Measurements from ENCODE around the gene ZNF587. TPM values are rescaled to one million over a fixed set of nuclear protein-coding genes. Genes with fewer than 3 reads are reported as not detected.

The ZNF587 gene
- total and polyA plus RNA-seq, 2 of the 13 experiments (the other 11 are each of a cell fraction or from before 2014, with no cell fraction given): 8.7 to 17.5 TPM

DNA sequence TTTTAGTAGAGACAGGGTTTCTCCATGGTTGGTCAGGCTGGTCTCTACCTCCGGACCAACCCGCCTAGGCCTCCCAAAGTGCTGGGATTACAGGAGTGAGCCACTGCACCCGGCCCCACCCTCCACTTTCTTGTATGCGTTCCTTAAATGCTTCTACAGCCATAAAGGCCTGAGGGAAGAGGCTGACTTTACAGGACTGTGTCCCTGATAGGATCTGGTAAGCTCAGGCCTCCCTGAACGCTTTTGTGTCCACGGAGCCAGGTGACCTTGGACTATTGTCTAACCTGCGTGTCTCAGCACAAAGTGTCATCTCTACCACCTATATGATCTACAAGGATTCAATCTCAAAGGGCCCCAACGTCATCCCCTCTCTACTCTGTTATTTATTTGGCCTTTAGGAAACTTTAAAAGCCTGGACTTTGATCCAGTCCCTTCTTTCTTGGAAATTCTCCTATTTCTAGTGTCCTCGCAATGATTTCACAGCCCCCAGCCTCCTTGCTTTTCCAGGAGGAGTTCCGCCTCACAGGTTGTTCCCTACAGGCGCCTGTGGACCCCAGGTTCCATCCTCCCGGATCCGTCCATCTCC is 35.6 kb upstream of the ZNF587 start:
- intact Hi-C loops (cut with micrococcal nuclease; ENCODE audit: unreplicated experiment) (no loop called here), in situ Hi-C loops (cut with HindIII; ENCODE audit: extremely low pct_ligation_motif_present, low pct_unique_long_range_greater_than_20kb) (no loop called here)
- H3K4me2 ChIP-seq (ENCODE audit: low read depth, low read length): peak overlapping the region; percentile 88
- TSS peak; percentile 72 for BruUV-seq (replicated peaks)
- ChIA-PET POLR2A (interaction anchor here (0.6 to 1.7 kb wide), 3 partner anchors 10 to 379 kb away, joined by 3 to 5 read pairs (median 3); partner anchors contain the start of genes ZNF551 and ZNF749), CTCF (ENCODE audit: low intra/inter-chr PET ratio, low total read pairs) (no interaction called here)
- FAIRE-seq (no peak), ATAC-seq (peak; percentile 9), DNase-seq (ENCODE audit: low spot score) (peak; percentile 12)
- WGBS (ENCODE audit: low lambda C conversion rate): 6% methylated on average over 13 of the region's 13 CpGs
- H3K4me3 ChIP-seq (replicated peaks in 1 of 3; ENCODE audit: insufficient read depth in 1 of 3, low read depth in 2 of 3, low read length in 3 of 3): peak overlapping the region; percentile 87 to 99 (median 91)
- peak overlapping the region; percentile 92 for H3K9ac ChIP-seq (ENCODE audit: insufficient read depth, low read depth, low read length)
- peaks cover 20% of the 10 kb centered on the region for H3K79me2 ChIP-seq (ENCODE audit: insufficient read depth, low read length)
- no peaks in the 10 kb centered on the region for H3K9me3 ChIP-seq (ENCODE audit: low read length)
- no peaks in the 10 kb centered on the region; a peak in 1 of 5 replicates for H3K27me3 ChIP-seq (ENCODE audit: control insufficient read depth in 1 of 2, insufficient read depth in 2 of 2, low read length in 2 of 2)
- H3K27ac ChIP-seq (ENCODE audit: extremely low read length, insufficient read depth, low read length): peak overlapping the region; percentile 92
- peaks cover 65% of the 10 kb centered on the region for H3K4me1 ChIP-seq (ENCODE audit: insufficient read depth, low read length)
- H4K20me1 ChIP-seq (ENCODE audit: insufficient read depth, low read length): peaks cover 3% of the 10 kb centered on the region; the same call in 1 of the 2 replicates
- H3K36me3 ChIP-seq (replicated peaks in 1 of 2; ENCODE audit: control insufficient read depth in 1 of 2, insufficient read depth in 2 of 2, low read length in 2 of 2): peaks cover 3 to 9% of the 10 kb centered on the region in 2 experiments; a peak in 4 of 5 replicates
- no peak overlapping the region for H2AFZ ChIP-seq (ENCODE audit: low read length)
- no peak for TF ChIP-seq YY1 (IDR thresholded peaks at IDR 0.05; ENCODE audit: insufficient read depth, insufficient replicate concordance, low read depth, low read length)
- TF ChIP-seq SMAD9 (CRISPR knock-in tag; IDR thresholded peaks at IDR 0.05): no peak
- no peak for TF ChIP-seq ZNF205 (CRISPR knock-in tag; IDR thresholded peaks at IDR 0.05)
- no peak for TF ChIP-seq ZNF670 (CRISPR knock-in tag; IDR thresholded peaks at IDR 0.05; ENCODE audit: borderline replicate concordance)
- no peak for TF ChIP-seq HMGA1 (CRISPR knock-in tag; conservative IDR thresholded peaks at IDR 0.05)
- TF ChIP-seq, protein P1, sequence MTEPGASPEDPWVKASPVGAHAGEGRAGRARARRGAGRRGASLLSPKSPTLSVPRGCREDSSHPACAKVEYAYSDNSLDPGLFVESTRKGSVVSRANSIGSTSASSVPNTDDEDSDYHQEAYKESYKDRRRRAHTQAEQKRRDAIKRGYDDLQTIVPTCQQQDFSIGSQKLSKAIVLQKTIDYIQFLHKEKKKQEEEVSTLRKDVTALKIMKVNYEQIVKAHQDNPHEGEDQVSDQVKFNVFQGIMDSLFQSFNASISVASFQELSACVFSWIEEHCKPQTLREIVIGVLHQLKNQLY (CRISPR knock-in tag; IDR thresholded peaks at IDR 0.05): no peak
- TF ChIP-seq ZNF552 (CRISPR knock-in tag; IDR thresholded peaks at IDR 0.05; ENCODE audit: borderline replicate concordance): no peak
- TF ChIP-seq HOMEZ (CRISPR knock-in tag; IDR thresholded peaks at IDR 0.05; ENCODE audit: low read depth): no peak
- TF ChIP-seq ZZZ3 (CRISPR knock-in tag; IDR thresholded peaks at IDR 0.05; ENCODE audit: borderline replicate concordance): 0 out of 2 replicates have a peak, but pooled peaks have one; percentile 0
- no peak for TF ChIP-seq NAIF1 (CRISPR knock-in tag; IDR thresholded peaks at IDR 0.05; ENCODE audit: borderline replicate concordance)
- peak; percentile 52; the same call in 1 of the 2 replicates for TF ChIP-seq ZBTB46 (CRISPR knock-in tag; IDR thresholded peaks at IDR 0.05; ENCODE audit: borderline replicate concordance)
- 0 out of 2 replicates have a peak, but pooled peaks have one; percentile 7 for TF ChIP-seq ZNF776 (CRISPR knock-in tag; IDR thresholded peaks at IDR 0.05)
- TF ChIP-seq MZF1 (CRISPR knock-in tag; IDR thresholded peaks at IDR 0.05; ENCODE audit: borderline replicate concordance): 0 out of 2 replicates have a peak, but pooled peaks have one; percentile 28
- TF ChIP-seq ZNF343 (CRISPR knock-in tag; IDR thresholded peaks at IDR 0.05): no peak
- TF ChIP-seq ARNT2 (CRISPR knock-in tag; IDR thresholded peaks at IDR 0.05; ENCODE audit: low read depth): no peak
- 0 out of 2 replicates have a peak, but pooled peaks have one; percentile 51 for TF ChIP-seq FOXO4 (CRISPR knock-in tag; conservative IDR thresholded peaks at IDR 0.05)
- peak; percentile 45; the same call in 1 of the 2 replicates for TF ChIP-seq HNF4A (CRISPR knock-in tag; IDR thresholded peaks at IDR 0.05)
- no peak for TF ChIP-seq ZFYVE20 (CRISPR knock-in tag; IDR thresholded peaks at IDR 0.05; ENCODE audit: borderline replicate concordance, low read depth)
- no peak for TF ChIP-seq RNF2 (conservative IDR thresholded peaks at IDR 0.05; ENCODE audit: low read depth)
